K562 (cell line): ENCODE data around the gene ARHGAP23. TPM values are rescaled to one million over a fixed set of nuclear protein-coding genes. Genes with fewer than 3 reads are reported as not detected.
A peak's percentile ranks its signal among the peaks of the same experiment; 100 is the strongest.

Experiments used
- CBX8 ChIP-seq: fragments of 200-600 bp; sonication (generic); IDR thresholded peaks from 2 replicates; pipeline ENCODE4 v1.6.1; 2012; ENCODE audit warnings: borderline replicate concordance, mixed run types, low read depth, mild to moderate bottlenecking, moderate library complexity, mixed read lengths, low read length, control low read depth, inconsistent platforms; ENCODE audit not compliant: poor library complexity, severe bottlenecking; ENCODE audit errors: extremely low read depth
- EZH2 ChIP-seq: IDR thresholded peaks from 2 replicates; pipeline ENCODE4 v1.6.1; 2012; ENCODE audit warnings: low read depth, mild to moderate bottlenecking, inconsistent platforms, low read length, borderline replicate concordance
- MAFG ChIP-seq: fragments of 450-650 bp; conservative IDR thresholded peaks from 2 replicates; pipeline ENCODE4 v1.6.1; 2016; ENCODE audit warnings: missing genetic modification characterization, missing compliant biosample characterization
- NCOA2 ChIP-seq, 2 experiments: fragments of 450-650 bp; IDR thresholded peaks; 2 replicates each; pipeline ENCODE4 v1.6.1; 2018; ENCODE audit warnings: mild to moderate bottlenecking in 2 of 2, moderate library complexity in 1 of 2; ENCODE audit not compliant: partially characterized antibody in 2 of 2
- NELFE ChIP-seq: IDR thresholded peaks from 2 replicates; pipeline ENCODE4 v1.6.1; 2011; ENCODE audit warnings: mild to moderate bottlenecking; ENCODE audit not compliant: insufficient read depth, insufficient read length
- NFRKB ChIP-seq: fragments of 450-650 bp; IDR thresholded peaks from 2 replicates; pipeline ENCODE4 v1.6.1; 2016; ENCODE audit warnings: low read depth
- NR2C1 ChIP-seq, 2 experiments: fragments of 450-650 bp; IDR thresholded peaks; 2 replicates each; pipeline ENCODE4 v1.6.1; 2017; ENCODE audit warnings: mild to moderate bottlenecking in 2 of 2, antibody characterized with exemption in 1 of 2, inconsistent platforms in 1 of 2, missing compliant biosample characterization in 1 of 2, missing genetic modification characterization in 1 of 2
- POLR2AphosphoS2 ChIP-seq: IDR thresholded peaks from 2 replicates; pipeline ENCODE4 v1.6.1; 2012; ENCODE audit warnings: low read length, improper control_type of control experiment
- PURB ChIP-seq: sonication (generic); formaldehyde crosslinking; IDR thresholded peaks from 2 replicates; pipeline ENCODE4 v1.9.0; 2021; ENCODE audit warnings: low read depth, mild to moderate bottlenecking, missing genetic modification reagents
- RCOR1 ChIP-seq, 2 experiments: IDR thresholded peaks; 2 replicates each; pipeline ENCODE4 v1.6.1; 2012; ENCODE audit warnings: low read depth in 2 of 2, low read length in 2 of 2, borderline replicate concordance in 1 of 2, improper control_type of control experiment in 1 of 2
- RNF2 ChIP-seq: sonication (generic); IDR thresholded peaks from 2 replicates; pipeline ENCODE4 v1.6.1; 2016
- SPI1 ChIP-seq: IDR thresholded peaks from 2 replicates; pipeline ENCODE4 v1.6.1; 2011; ENCODE audit warnings: low read depth, low read length, control low read depth, borderline replicate concordance
- SREBF2 ChIP-seq: sonication (generic); formaldehyde crosslinking; IDR thresholded peaks from 2 replicates; pipeline ENCODE4 v1.4.0; 2020; ENCODE audit warnings: mild to moderate bottlenecking, missing genetic modification reagents
- ZNF12 ChIP-seq: sonication (generic); formaldehyde crosslinking; IDR thresholded peaks from 2 replicates; pipeline ENCODE4 v1.4.0; 2020; ENCODE audit warnings: mild to moderate bottlenecking, missing genetic modification reagents
- ZNF311 ChIP-seq: fragments of 250-450 bp; sonication (Bioruptor Pico); IDR thresholded peaks from 2 replicates; pipeline ENCODE4 v1.4.0; 2020; ENCODE audit warnings: mild to moderate bottlenecking, moderate library complexity
- ZNF316 ChIP-seq: fragments of 450-650 bp; IDR thresholded peaks from 2 replicates; pipeline ENCODE4 v1.6.1; 2016
- polyA plus RNA-seq, 8 experiments: library from polyadenylated mRNA; depleted of rRNA in 4 of 8; stranded (reverse) in 5 of 8; unstranded in 3 of 8; fragments of >200 nt; fragmentation: Nextera tagmentation in 2 of 8; fragmentation: Illumina TruSeq in 1 of 8; extraction: Ambion mirVana in 2 of 8; extraction: Trizol in 1 of 8; gene quantifications; 2 replicates each; pipeline versions ENCODE4 v1.2.1 to v1.2.3, GENCODE V29; 2011 to 2014; ENCODE audit warnings: inconsistent platforms in 1 of 8, missing spikeins in 1 of 8
- total RNA-seq, 7 experiments: library from RNA; depleted of rRNA in 6 of 7; stranded (reverse); fragments of >200 nt in 6 of 7; fragmentation: Illumina TruSeq in 2 of 7; extraction: Trizol in 2 of 7; gene quantifications; 2 replicates each; pipeline versions ENCODE4 v1.2.1 to v1.2.3, GENCODE V29; 2011 to 2021; ENCODE audit warnings: low replicate concordance in 1 of 7
- TF ChIP-seq, protein P1 (sequence below): fragments of 450-650 bp; IDR thresholded peaks from 2 replicates; pipeline ENCODE4 v1.6.1; 2016; ENCODE audit warnings: antibody characterized with exemption
- TF ChIP-seq, protein P2 (sequence below), 2 experiments: fragments of 450-650 bp in 1 of 2; sonication (generic) in 1 of 2; formaldehyde crosslinking in 1 of 2; IDR thresholded peaks in 1 of 2; conservative IDR thresholded peaks in 1 of 2; 2 replicates each; pipeline versions ENCODE4 v1.6.1 to v1.8.1; 2016 to 2023; ENCODE audit warnings: mild to moderate bottlenecking in 2 of 2, moderate library complexity in 2 of 2, inconsistent platforms in 1 of 2, missing genetic modification reagents in 1 of 2
- TF ChIP-seq, protein P3 (sequence below), 2 experiments: fragments of 450-650 bp in 1 of 2; sonication (generic) in 1 of 2; formaldehyde crosslinking; conservative IDR thresholded peaks; 2 replicates each; pipeline versions ENCODE4 v1.4.0 to v1.8.1; 2020 to 2022; ENCODE audit warnings: mild to moderate bottlenecking in 1 of 2, missing genetic modification reagents in 1 of 2
- TF ChIP-seq, protein P4 (sequence below): fragments of 250-450 bp; sonication (Bioruptor Pico); IDR thresholded peaks from 2 replicates; pipeline ENCODE4 v1.6.1; 2021; ENCODE audit warnings: mild to moderate bottlenecking
- TF ChIP-seq, protein P5 (sequence below): fragments of 250-450 bp; sonication (Bioruptor Pico); IDR thresholded peaks from 2 replicates; pipeline ENCODE4 v1.4.0; 2020; ENCODE audit warnings: mild to moderate bottlenecking

ARHGAP23 gene
- total and polyA plus RNA-seq, 9 of the 15 experiments (the other 6 are each of a cell fraction or from before 2014, with no cell fraction given): 0.01 to 2.7 (median 0.70) TPM

DNA sequence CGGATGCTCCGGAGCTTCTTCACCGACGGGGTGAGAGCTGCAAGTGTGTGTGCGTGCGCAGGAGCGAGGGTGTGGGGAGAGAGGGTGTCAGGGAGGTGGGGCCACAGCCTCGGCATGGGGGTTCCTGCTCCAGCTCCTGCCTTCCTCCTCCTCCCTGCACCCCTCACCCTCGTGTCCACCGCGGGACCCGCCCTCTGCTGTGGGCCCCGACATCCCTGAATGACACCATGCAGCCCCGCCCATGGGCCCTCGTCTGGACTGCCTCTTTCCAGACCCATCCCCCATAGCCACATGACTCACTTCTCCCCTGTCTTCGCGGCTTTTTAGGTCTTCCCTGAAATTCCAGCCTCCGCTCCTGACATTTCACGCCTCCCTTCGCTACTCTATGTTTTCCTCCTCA, 41.6 kb downstream of the ARHGAP23 start (continued):
- no peak for TF ChIP-seq ZNF311
- no peak for TF ChIP-seq ZNF12
- no peak for TF ChIP-seq NFRKB
- TF ChIP-seq, protein P1, sequence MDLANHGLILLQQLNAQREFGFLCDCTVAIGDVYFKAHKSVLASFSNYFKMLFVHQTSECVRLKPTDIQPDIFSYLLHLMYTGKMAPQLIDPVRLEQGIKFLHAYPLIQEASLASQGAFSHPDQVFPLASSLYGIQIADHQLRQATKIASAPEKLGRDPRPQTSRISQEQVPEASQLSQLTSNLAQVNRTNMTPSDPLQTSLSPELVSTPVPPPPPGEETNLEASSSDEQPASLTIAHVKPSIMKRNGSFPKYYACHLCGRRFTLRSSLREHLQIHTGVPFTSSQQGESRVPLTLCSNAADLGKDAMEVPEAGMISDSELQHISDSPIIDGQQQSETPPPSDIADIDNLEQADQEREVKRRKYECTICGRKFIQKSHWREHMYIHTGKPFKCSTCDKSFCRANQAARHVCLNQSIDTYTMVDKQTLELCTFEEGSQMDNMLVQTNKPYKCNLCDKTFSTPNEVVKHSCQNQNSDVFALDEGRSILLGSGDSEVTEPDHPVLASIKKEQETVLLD: no peak
- TF ChIP-seq, protein P2, sequence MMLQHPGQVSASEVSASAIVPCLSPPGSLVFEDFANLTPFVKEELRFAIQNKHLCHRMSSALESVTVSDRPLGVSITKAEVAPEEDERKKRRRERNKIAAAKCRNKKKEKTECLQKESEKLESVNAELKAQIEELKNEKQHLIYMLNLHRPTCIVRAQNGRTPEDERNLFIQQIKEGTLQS (IDR thresholded peaks at IDR 0.05): peak; percentile 72
- TF ChIP-seq, protein P2 (CRISPR knock-in tag; conservative IDR thresholded peaks at IDR 0.05): no peak
- TF ChIP-seq, protein P3, sequence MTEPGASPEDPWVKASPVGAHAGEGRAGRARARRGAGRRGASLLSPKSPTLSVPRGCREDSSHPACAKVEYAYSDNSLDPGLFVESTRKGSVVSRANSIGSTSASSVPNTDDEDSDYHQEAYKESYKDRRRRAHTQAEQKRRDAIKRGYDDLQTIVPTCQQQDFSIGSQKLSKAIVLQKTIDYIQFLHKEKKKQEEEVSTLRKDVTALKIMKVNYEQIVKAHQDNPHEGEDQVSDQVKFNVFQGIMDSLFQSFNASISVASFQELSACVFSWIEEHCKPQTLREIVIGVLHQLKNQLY (CRISPR knock-in tag; conservative IDR thresholded peaks at IDR 0.05): no peak
- TF ChIP-seq, protein P4, sequence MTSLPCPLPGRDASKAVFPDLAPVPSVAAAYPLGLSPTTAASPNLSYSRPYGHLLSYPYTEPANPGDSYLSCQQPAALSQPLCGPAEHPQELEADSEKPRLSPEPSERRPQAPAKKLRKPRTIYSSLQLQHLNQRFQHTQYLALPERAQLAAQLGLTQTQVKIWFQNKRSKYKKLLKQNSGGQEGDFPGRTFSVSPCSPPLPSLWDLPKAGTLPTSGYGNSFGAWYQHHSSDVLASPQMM (CRISPR knock-in tag): no peak
- no peak for TF ChIP-seq PURB
- no peak for TF ChIP-seq SREBF2 (CRISPR knock-in tag)
- TF ChIP-seq POLR2AphosphoS2: no peak
- no peak for TF ChIP-seq RCOR1 (IDR thresholded peaks at IDR 0.05; ENCODE audit: borderline replicate concordance in 1 of 2, low read depth in 2 of 2, low read length in 2 of 2)
- TF ChIP-seq, protein P5, sequence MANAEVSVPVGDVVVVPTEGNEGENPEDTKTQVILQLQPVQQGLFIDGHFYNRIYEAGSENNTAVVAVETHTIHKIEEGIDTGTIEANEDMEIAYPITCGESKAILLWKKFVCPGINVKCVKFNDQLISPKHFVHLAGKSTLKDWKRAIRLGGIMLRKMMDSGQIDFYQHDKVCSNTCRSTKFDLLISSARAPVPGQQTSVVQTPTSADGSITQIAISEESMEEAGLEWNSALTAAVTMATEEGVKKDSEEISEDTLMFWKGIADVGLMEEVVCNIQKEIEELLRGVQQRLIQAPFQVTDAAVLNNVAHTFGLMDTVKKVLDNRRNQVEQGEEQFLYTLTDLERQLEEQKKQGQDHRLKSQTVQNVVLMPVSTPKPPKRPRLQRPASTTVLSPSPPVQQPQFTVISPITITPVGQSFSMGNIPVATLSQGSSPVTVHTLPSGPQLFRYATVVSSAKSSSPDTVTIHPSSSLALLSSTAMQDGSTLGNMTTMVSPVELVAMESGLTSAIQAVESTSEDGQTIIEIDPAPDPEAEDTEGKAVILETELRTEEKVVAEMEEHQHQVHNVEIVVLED (CRISPR knock-in tag): no peak
- TF ChIP-seq CBX8: no peak
- peak; percentile 37; the same call in 1 of the 2 replicates for TF ChIP-seq SPI1
- no peak for TF ChIP-seq NELFE
- no peak for TF ChIP-seq RNF2
- no peak for TF ChIP-seq NR2C1 (IDR thresholded peaks at IDR 0.05)
- TF ChIP-seq NR2C1 (tag; IDR thresholded peaks at IDR 0.05): no peak
- TF ChIP-seq MAFG (tag): no peak
- TF ChIP-seq ZNF316: no peak
- no peak for TF ChIP-seq NCOA2 (IDR thresholded peaks at IDR 0.05; ENCODE audit: partially characterized antibody in 2 of 2)
- no peak for TF ChIP-seq EZH2
